GM21529 (cell line): ENCODE results near the gene POLE.
"Not testable (repeated sequence)": the region's sequence is repeated elsewhere in the genome, so short reads cannot be mapped to it uniquely, and the experiment has no call there.

Experiments
- ATAC-seq: cut with Tn5 transposase; IDR thresholded peaks from one replicate; pipeline ENCODE4 v1.9.1; 2021; ENCODE audit not compliant: unreplicated experiment

The POLE gene

GRCh38 chr12:132600048-132601032, 86.8 kb downstream of the POLE start:
- peak; percentile 64 for ATAC-seq

GRCh38 chr12:132599502-132599901, 87.6 kb downstream of the POLE start:
- not testable (repeated sequence) for ATAC-seq

- no peak for ATAC-seq
Measured at GRCh38 chr12:132597333-132598316, 89.5 kb downstream of the POLE start.

- ATAC-seq, result no peak
Measured at GRCh38 chr12:132596016-132596415, 91.1 kb downstream of the POLE start.

GRCh38 chr12:132595183-132595582, 92.0 kb downstream of the POLE start:
- no peak for ATAC-seq

GRCh38 chr12:132593938-132594358, 93.2 kb downstream of the POLE start:
- peak; percentile 68 for ATAC-seq

GRCh38 chr12:132593521-132593920, 93.6 kb downstream of the POLE start:
- ATAC-seq, result no peak

GRCh38 chr12:132593071-132593470, 94.1 kb downstream of the POLE start:
- no peak for ATAC-seq

- no peak for ATAC-seq
Measured at GRCh38 chr12:132592282-132592970, 94.7 kb downstream of the POLE start.

GRCh38 chr12:132591107-132591935, 95.8 kb downstream of the POLE start:
- ATAC-seq, result no peak

GRCh38 chr12:132588821-132589669, 98.1 kb downstream of the POLE start:
- no peak for ATAC-seq

- ATAC-seq, result no peak
Measured at GRCh38 chr12:132588319-132588718, 98.8 kb downstream of the POLE start.

GRCh38 chr12:132587781-132588180, 99.4 kb downstream of the POLE start:
- no peak for ATAC-seq

- no peak for ATAC-seq
Measured at GRCh38 chr12:132586929-132587328, 100.2 kb downstream of the POLE start.

GRCh38 chr12:132585177-132585576, 102.0 kb downstream of the POLE start:
- no peak for ATAC-seq

- no peak for ATAC-seq
Measured at GRCh38 chr12:132584429-132584828, 102.7 kb downstream of the POLE start.

- no peak for ATAC-seq
Measured at GRCh38 chr12:132583736-132584135, 103.4 kb downstream of the POLE start.

GRCh38 chr12:132583411-132583710, 103.8 kb downstream of the POLE start:
- no peak for ATAC-seq
